H9 (cell line): ENCODE results near the gene LPAR2. TPM values are rescaled to one million over a fixed set of nuclear protein-coding genes. Genes with fewer than 3 reads are reported as not detected.

Source experiments
- DNase-seq: peaks from one replicate; pipeline ENCODE4 v3.0.0-alpha.2; 2017
- H2AFZ ChIP-seq: one replicate; pipeline ENCODE4 v1.6.1; 2013; ENCODE audit warnings: mild to moderate bottlenecking, low read length, control low read depth, moderate library complexity
- H2AK5ac ChIP-seq: 2 replicates; pipeline ENCODE4 v1.6.1; 2013; ENCODE audit warnings: low read length, control low read depth, mixed read lengths; ENCODE audit not compliant: insufficient read length
- H2BK120ac ChIP-seq: one replicate; pipeline ENCODE4 v1.6.1; 2013; ENCODE audit warnings: low read depth, mild to moderate bottlenecking, low read length, control low read depth, inconsistent platforms; ENCODE audit not compliant: poor library complexity, severe bottlenecking
- H2BK12ac ChIP-seq: 2 replicates; pipeline ENCODE4 v1.6.1; 2013; ENCODE audit warnings: low read length, control low read depth, mixed read lengths, low read depth; ENCODE audit not compliant: insufficient read length
- H2BK15ac ChIP-seq: 2 replicates; pipeline ENCODE4 v1.6.1; 2013; ENCODE audit warnings: low read depth, low read length, control low read depth
- H2BK20ac ChIP-seq: one replicate; pipeline ENCODE4 v1.6.1; 2013; ENCODE audit warnings: low read depth, mild to moderate bottlenecking, low read length, control low read depth, inconsistent platforms; ENCODE audit not compliant: poor library complexity, severe bottlenecking
- H2BK5ac ChIP-seq: 2 replicates; pipeline ENCODE4 v1.6.1; 2013; ENCODE audit warnings: low read length, control low read depth, mixed read lengths; ENCODE audit not compliant: insufficient read length
- H3K14ac ChIP-seq: 2 replicates; pipeline ENCODE4 v1.6.1; 2013; ENCODE audit warnings: low read length, control low read depth; ENCODE audit not compliant: insufficient read depth
- H3K18ac ChIP-seq: 2 replicates; pipeline ENCODE4 v1.6.1; 2013; ENCODE audit warnings: low read depth, mild to moderate bottlenecking, mixed read lengths, low read length, control low read depth; ENCODE audit not compliant: insufficient read length
- H3K23ac ChIP-seq: 2 replicates; pipeline ENCODE4 v1.6.1; 2013; ENCODE audit warnings: low read length, control low read depth, mixed read lengths, low read depth; ENCODE audit not compliant: insufficient read length
- H3K23me2 ChIP-seq: 2 replicates; pipeline ENCODE4 v1.6.1; 2013; ENCODE audit warnings: low read depth, mild to moderate bottlenecking, mixed read lengths, low read length, control low read depth; ENCODE audit not compliant: insufficient read length, poor library complexity, severe bottlenecking
- H3K27ac ChIP-seq: 2 replicates; pipeline ENCODE4 v1.5.1; 2013; ENCODE audit warnings: low read length, control low read depth, mixed read lengths, low read depth; ENCODE audit not compliant: insufficient read length
- H3K27me3 ChIP-seq: 2 replicates; pipeline ENCODE4 v1.6.1; 2013; ENCODE audit warnings: low read length, control low read depth, inconsistent platforms; ENCODE audit not compliant: insufficient read depth
- H3K4ac ChIP-seq: 2 replicates; pipeline ENCODE4 v1.6.1; 2013; ENCODE audit warnings: low read depth, mild to moderate bottlenecking, control low read depth, inconsistent platforms, low read length, moderate library complexity
- H3K4me1 ChIP-seq: 2 replicates; pipeline ENCODE4 v1.6.1; 2013; ENCODE audit warnings: low read length, control low read depth, inconsistent platforms; ENCODE audit not compliant: insufficient read depth
- H3K4me2 ChIP-seq: 2 replicates; pipeline ENCODE4 v1.6.1; 2013; ENCODE audit warnings: low read length, control low read depth, mixed read lengths; ENCODE audit not compliant: insufficient read length, insufficient read depth
- H3K56ac ChIP-seq: 2 replicates; pipeline ENCODE4 v1.6.1; 2013; ENCODE audit warnings: low read depth, mild to moderate bottlenecking, mixed read lengths, low read length, control low read depth; ENCODE audit not compliant: insufficient read length
- H3K79me1 ChIP-seq: 2 replicates; pipeline ENCODE4 v1.6.1; 2013; ENCODE audit warnings: low read depth, mild to moderate bottlenecking, moderate library complexity, low read length, control low read depth, inconsistent platforms; ENCODE audit not compliant: insufficient read depth, poor library complexity, severe bottlenecking
- H3K79me2 ChIP-seq: 2 replicates; pipeline ENCODE4 v1.6.1; 2013; ENCODE audit warnings: low read length, control low read depth, inconsistent platforms; ENCODE audit not compliant: insufficient read depth
- H3K9ac ChIP-seq: 2 replicates; pipeline ENCODE4 v1.6.1; 2013; ENCODE audit warnings: low read length, control low read depth, mixed read lengths; ENCODE audit not compliant: insufficient read length; ENCODE audit errors: extremely low read depth
- H3K9me3 ChIP-seq: one replicate; pipeline ENCODE4 v1.6.1; 2013; ENCODE audit warnings: low read depth, low read length, inconsistent platforms; ENCODE audit not compliant: control insufficient read depth
- H3T11ph ChIP-seq: one replicate; pipeline ENCODE4 v1.6.1; 2013; ENCODE audit warnings: mild to moderate bottlenecking, low read length, control low read depth, inconsistent platforms
- H4K20me1 ChIP-seq: one replicate; pipeline ENCODE4 v1.6.1; 2013; ENCODE audit not compliant: control insufficient read depth, insufficient read length, insufficient read depth
- H4K5ac ChIP-seq: 2 replicates; pipeline ENCODE4 v1.6.1; 2013; ENCODE audit warnings: low read depth, mild to moderate bottlenecking, mixed read lengths, low read length, control low read depth; ENCODE audit not compliant: insufficient read length
- H4K8ac ChIP-seq: replicated peaks from 2 replicates; pipeline ENCODE4 v1.6.1; 2013; ENCODE audit warnings: low read length, control low read depth, mixed read lengths, low read depth; ENCODE audit not compliant: insufficient read length
- H4K91ac ChIP-seq: 2 replicates; pipeline ENCODE4 v1.6.1; 2013; ENCODE audit warnings: low read depth, mild to moderate bottlenecking, moderate library complexity, mixed read lengths, low read length, control low read depth; ENCODE audit not compliant: insufficient read length
- H3K27ac Mint-ChIP-seq, 3 experiments: 2 replicates in 2 of 3; 3 replicates in 1 of 3; pipeline ENCODE4 v1.8.0; 2020 to 2021; ENCODE audit warnings: mixed read lengths in 3 of 3, mild to moderate bottlenecking in 1 of 3, moderate library complexity in 1 of 3
- H3K27me3 Mint-ChIP-seq: 2 replicates; pipeline ENCODE4 v1.8.0; 2021; ENCODE audit warnings: low read depth, mild to moderate bottlenecking, moderate library complexity, mixed read lengths
- H3K36me3 Mint-ChIP-seq, 3 experiments: 2 replicates in 2 of 3; 3 replicates in 1 of 3; pipeline ENCODE4 v1.8.0; 2020 to 2021; ENCODE audit warnings: low read depth in 3 of 3, mixed read lengths in 3 of 3; ENCODE audit not compliant: insufficient read depth in 1 of 3
- H3K4me1 Mint-ChIP-seq, 2 experiments: 2 replicates each; pipeline ENCODE4 v1.8.0; 2020; ENCODE audit warnings: mixed read lengths in 2 of 2
- H3K4me3 Mint-ChIP-seq, 2 experiments: 2 replicates in 1 of 2; 3 replicates in 1 of 2; pipeline ENCODE4 v1.8.0; 2020 to 2021; ENCODE audit warnings: mild to moderate bottlenecking in 2 of 2, mixed read lengths in 2 of 2, moderate library complexity in 1 of 2
- H3K9me3 Mint-ChIP-seq, 2 experiments: 2 replicates in 1 of 2; 3 replicates in 1 of 2; pipeline ENCODE4 v1.8.0; 2020; ENCODE audit warnings: mild to moderate bottlenecking in 2 of 2, mixed read lengths in 2 of 2, moderate library complexity in 1 of 2
- WGBS: extraction: QIAGEN DNeasy Blood & Tissue Kit; methylation state at CpG from one replicate; pipeline ENCODE4 v1.1.7; 2013; ENCODE audit warnings: missing lambda C conversion rate, low lambda C conversion rate, mixed read lengths; ENCODE audit not compliant: insufficient read length; ENCODE audit errors: extremely low coverage; 5-methylcytosine and 5-hydroxymethylcytosine counted together
- total RNA-seq: library from RNA; stranded (reverse); gene quantifications from 2 replicates; pipeline ENCODE4 v1.2.1, GENCODE V29; 2021
- TF ChIP-seq, protein P1 (sequence below): fragments of 200-600 bp; sonication (generic); conservative IDR thresholded peaks from 3 replicates; pipeline ENCODE4 v1.8.0; 2021; ENCODE audit warnings: antibody characterized with exemption, mild to moderate bottlenecking

Gene LPAR2
- total RNA-seq, 1 experiment from 2014 or later, result 51.8 TPM

DNA sequence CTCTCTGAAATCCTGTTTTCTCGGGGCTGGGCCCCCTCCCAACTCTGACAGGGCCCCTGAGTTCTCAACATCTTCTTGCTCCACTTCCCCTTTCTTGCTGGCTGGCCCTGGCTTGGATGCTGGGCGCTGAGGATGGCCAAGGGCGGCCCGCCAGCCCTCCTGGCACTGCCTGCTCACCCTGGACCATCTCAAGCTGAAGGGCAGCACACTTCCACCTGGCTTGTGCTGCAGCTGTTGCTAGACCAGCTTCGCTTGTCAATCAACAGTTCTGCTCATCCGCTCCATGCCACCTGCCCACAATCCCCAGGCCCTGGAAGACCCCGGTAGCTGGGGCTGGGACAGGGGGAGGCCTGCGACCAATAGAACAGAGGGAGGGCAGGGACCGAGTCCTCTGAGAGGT lies 22.3 kb upstream of the LPAR2 start:
- Histone ChIP-seq H3K4me2 (no peak overlapping the region), H3K27me3 (no peaks in the 10 kb centered on the region), H2BK5ac (no peak overlapping the region), H3K23ac (no peak overlapping the region), H2BK20ac (no peak overlapping the region), H3T11ph (no peak overlapping the region), H3K23me2 (no peaks in the 10 kb centered on the region), H3K4ac (no peak overlapping the region), H2AFZ (no peak overlapping the region), H2AK5ac (no peak overlapping the region), H2BK15ac (no peak overlapping the region), H3K18ac (no peak overlapping the region), H3K79me1 (no peaks in the 10 kb centered on the region), H2BK120ac (no peak overlapping the region), H3K27ac (no peak overlapping the region), H3K79me2 (no peaks in the 10 kb centered on the region), H3K14ac (no peak overlapping the region), H4K8ac (no peak overlapping the region), H4K91ac (no peak overlapping the region), H3K9ac (no peak overlapping the region), H3K9me3 (no peaks in the 10 kb centered on the region), H3K56ac (no peak overlapping the region), H4K20me1 (no peaks in the 10 kb centered on the region), H2BK12ac (no peak overlapping the region), H4K5ac (no peak overlapping the region), H3K4me1 (no peaks in the 10 kb centered on the region)
- TF ChIP-seq, protein P1, sequence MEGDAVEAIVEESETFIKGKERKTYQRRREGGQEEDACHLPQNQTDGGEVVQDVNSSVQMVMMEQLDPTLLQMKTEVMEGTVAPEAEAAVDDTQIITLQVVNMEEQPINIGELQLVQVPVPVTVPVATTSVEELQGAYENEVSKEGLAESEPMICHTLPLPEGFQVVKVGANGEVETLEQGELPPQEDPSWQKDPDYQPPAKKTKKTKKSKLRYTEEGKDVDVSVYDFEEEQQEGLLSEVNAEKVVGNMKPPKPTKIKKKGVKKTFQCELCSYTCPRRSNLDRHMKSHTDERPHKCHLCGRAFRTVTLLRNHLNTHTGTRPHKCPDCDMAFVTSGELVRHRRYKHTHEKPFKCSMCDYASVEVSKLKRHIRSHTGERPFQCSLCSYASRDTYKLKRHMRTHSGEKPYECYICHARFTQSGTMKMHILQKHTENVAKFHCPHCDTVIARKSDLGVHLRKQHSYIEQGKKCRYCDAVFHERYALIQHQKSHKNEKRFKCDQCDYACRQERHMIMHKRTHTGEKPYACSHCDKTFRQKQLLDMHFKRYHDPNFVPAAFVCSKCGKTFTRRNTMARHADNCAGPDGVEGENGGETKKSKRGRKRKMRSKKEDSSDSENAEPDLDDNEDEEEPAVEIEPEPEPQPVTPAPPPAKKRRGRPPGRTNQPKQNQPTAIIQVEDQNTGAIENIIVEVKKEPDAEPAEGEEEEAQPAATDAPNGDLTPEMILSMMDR, result no peak
- H3K27me3 Mint-ChIP-seq, result no peaks in the 10 kb centered on the region; the same call in 1 of the 2 replicates
- WGBS, result no CpG with 5 or more reads among the region's 9 CpGs
- H3K27ac Mint-ChIP-seq, result no peak overlapping the region
- DNase-seq, result no peak
- H3K9me3 Mint-ChIP-seq, result no peaks in the 10 kb centered on the region
- H3K4me1 Mint-ChIP-seq, result no peaks in the 10 kb centered on the region
- H3K36me3 Mint-ChIP-seq, result peaks cover 37 to 94% (median 82%) of the 10 kb centered on the region in 3 experiments
- H3K4me3 Mint-ChIP-seq, result no peak overlapping the region
